GM12875 (cell line): ENCODE data around the gene CLEC4F.

Experiments used
- H3K4me3 ChIP-seq: one replicate; pipeline ENCODE4 v1.5.1; 2011; ENCODE audit warnings: low read depth, low read length, control low read depth
- TF ChIP-seq, protein P1 (sequence below): IDR thresholded peaks from 2 replicates; pipeline ENCODE4 v1.5.1; 2011; ENCODE audit warnings: low read depth, mild to moderate bottlenecking, control low read depth, inconsistent platforms, low read length, moderate library complexity, borderline replicate concordance; ENCODE audit not compliant: insufficient read depth

CLEC4F gene

DNA sequence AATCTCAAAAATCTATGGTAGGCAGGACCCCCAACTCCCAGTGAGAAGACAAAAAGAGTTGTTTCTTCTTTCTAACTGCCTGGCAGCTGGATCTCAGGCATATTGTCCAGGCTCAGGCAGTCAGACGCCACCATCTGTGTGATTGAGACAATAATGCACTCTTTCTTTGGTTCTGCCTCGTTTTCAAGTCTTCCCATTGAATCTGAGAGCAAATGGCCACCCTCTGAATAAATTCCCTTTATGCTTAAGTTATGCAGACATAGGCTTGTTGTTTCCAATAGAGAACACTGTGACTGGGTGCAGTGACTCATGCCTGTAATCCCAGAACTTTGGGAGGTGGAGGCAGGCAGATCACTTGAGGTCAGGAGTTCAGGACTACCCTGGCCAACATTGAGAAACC, 30.5 kb upstream of the CLEC4F start:
- TF ChIP-seq, protein P1, sequence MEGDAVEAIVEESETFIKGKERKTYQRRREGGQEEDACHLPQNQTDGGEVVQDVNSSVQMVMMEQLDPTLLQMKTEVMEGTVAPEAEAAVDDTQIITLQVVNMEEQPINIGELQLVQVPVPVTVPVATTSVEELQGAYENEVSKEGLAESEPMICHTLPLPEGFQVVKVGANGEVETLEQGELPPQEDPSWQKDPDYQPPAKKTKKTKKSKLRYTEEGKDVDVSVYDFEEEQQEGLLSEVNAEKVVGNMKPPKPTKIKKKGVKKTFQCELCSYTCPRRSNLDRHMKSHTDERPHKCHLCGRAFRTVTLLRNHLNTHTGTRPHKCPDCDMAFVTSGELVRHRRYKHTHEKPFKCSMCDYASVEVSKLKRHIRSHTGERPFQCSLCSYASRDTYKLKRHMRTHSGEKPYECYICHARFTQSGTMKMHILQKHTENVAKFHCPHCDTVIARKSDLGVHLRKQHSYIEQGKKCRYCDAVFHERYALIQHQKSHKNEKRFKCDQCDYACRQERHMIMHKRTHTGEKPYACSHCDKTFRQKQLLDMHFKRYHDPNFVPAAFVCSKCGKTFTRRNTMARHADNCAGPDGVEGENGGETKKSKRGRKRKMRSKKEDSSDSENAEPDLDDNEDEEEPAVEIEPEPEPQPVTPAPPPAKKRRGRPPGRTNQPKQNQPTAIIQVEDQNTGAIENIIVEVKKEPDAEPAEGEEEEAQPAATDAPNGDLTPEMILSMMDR = no peak
- no peak overlapping the region for H3K4me3 ChIP-seq

GRCh38 chr2:70842401-70842800, 22.0 kb upstream of the CLEC4F start:
- TF ChIP-seq, protein P1 = no peak
- H3K4me3 ChIP-seq = no peak overlapping the region

- no peak overlapping the region for H3K4me3 ChIP-seq
- TF ChIP-seq, protein P1 = no peak
Measured at GRCh38 chr2:70837980-70838925, 17.9 kb upstream of the CLEC4F start.

DNA sequence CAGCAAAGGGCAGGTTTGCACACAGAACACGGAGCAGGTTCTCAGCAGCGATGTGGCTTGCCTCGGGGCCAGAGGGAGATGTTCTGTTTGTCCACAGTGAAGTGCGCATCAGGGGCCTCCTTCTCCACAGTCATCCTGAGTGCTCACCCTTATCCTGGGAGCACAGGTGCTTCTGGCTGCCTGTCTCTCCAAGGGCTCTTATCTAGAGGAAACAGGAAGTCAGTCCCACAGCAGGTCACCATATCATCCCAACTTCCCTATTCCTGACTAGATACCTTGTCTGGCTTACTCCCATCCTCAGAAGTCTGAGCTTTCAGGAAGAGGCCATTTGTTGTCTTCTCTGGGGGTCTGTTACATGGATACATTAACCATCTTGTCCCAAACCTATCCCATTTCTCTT, 15.2 kb upstream of the CLEC4F start, which contains the start of gene CD207:
Gene CD207, minus strand, starts transcription at position 174 of the 400 bp plus-strand sequence. Its CDS starts 40 bp downstream, at position 134.
- H3K4me3 ChIP-seq = no peak within 1 kb of the TSS
- TF ChIP-seq, protein P1 = no peak

GRCh38 chr2:70834881-70835280, 14.5 kb upstream of the CLEC4F start:
- TF ChIP-seq, protein P1 = no peak
- H3K4me3 ChIP-seq = no peak overlapping the region

- TF ChIP-seq, protein P1 = no peak
Measured at GRCh38 chr2:70834106-70834505, 13.7 kb upstream of the CLEC4F start.

GRCh38 chr2:70833246-70833645, 12.8 kb upstream of the CLEC4F start:
- TF ChIP-seq, protein P1 = no peak
- H3K4me3 ChIP-seq = no peak overlapping the region

More at GRCh38 chr2:70834106-70834505, 13.7 kb upstream of the CLEC4F start:
- no peak overlapping the region for H3K4me3 ChIP-seq
